Gastrocnemius medialis (tissue), 4 donors: ENCODE measurements around the gene ADD1.

ENCODE experiments used
- POLR2A ChIP-seq, 2 donors: fragments of 450-650 bp; IDR thresholded peaks; one replicate each; pipeline ENCODE4 v1.6.1; 2017; ENCODE audit warnings: antibody characterized with exemption in 2 of 2, mild to moderate bottlenecking in 2 of 2, moderate library complexity in 2 of 2
- TF ChIP-seq, protein P1 (sequence below), 5 experiments: fragments of 450-650 bp in 3 of 5; fragments of 200-600 bp in 2 of 5; sonication (generic) in 2 of 5; IDR thresholded peaks in 4 of 5; conservative IDR thresholded peaks in 1 of 5; 1 replicate in 4 of 5; 2 replicates in 1 of 5; pipeline ENCODE4 v1.5.1; 2016 to 2019; ENCODE audit warnings: antibody characterized with exemption in 5 of 5, mild to moderate bottlenecking in 3 of 5, moderate library complexity in 3 of 5

- TF ChIP-seq, protein P1, sequence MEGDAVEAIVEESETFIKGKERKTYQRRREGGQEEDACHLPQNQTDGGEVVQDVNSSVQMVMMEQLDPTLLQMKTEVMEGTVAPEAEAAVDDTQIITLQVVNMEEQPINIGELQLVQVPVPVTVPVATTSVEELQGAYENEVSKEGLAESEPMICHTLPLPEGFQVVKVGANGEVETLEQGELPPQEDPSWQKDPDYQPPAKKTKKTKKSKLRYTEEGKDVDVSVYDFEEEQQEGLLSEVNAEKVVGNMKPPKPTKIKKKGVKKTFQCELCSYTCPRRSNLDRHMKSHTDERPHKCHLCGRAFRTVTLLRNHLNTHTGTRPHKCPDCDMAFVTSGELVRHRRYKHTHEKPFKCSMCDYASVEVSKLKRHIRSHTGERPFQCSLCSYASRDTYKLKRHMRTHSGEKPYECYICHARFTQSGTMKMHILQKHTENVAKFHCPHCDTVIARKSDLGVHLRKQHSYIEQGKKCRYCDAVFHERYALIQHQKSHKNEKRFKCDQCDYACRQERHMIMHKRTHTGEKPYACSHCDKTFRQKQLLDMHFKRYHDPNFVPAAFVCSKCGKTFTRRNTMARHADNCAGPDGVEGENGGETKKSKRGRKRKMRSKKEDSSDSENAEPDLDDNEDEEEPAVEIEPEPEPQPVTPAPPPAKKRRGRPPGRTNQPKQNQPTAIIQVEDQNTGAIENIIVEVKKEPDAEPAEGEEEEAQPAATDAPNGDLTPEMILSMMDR (IDR thresholded peaks at IDR 0.05 in 4 of 5, conservative IDR thresholded peaks at IDR 0.05 in 1 of 5): no peak
- no peak for TF ChIP-seq POLR2A (IDR thresholded peaks at IDR 0.05)
Measured at GRCh38 chr4:2932321-2932950, 88.8 kb downstream of the ADD1 start.
